Gastrocnemius medialis (tissue), 4 donors: ENCODE measurements around the gene MERTK.
"Not testable (repeated sequence)": the region's sequence is repeated elsewhere in the genome, so short reads cannot be mapped to it uniquely, and the experiment has no call there.

Experiments used
- POLR2A ChIP-seq, 2 donors: fragments of 450-650 bp; IDR thresholded peaks; one replicate each; pipeline ENCODE4 v1.6.1; 2017; ENCODE audit warnings: antibody characterized with exemption in 2 of 2, mild to moderate bottlenecking in 2 of 2, moderate library complexity in 2 of 2
- TF ChIP-seq, protein P1 (sequence below), 5 experiments: fragments of 450-650 bp in 3 of 5; fragments of 200-600 bp in 2 of 5; sonication (generic) in 2 of 5; IDR thresholded peaks in 4 of 5; conservative IDR thresholded peaks in 1 of 5; 1 replicate in 4 of 5; 2 replicates in 1 of 5; pipeline ENCODE4 v1.5.1; 2016 to 2019; ENCODE audit warnings: antibody characterized with exemption in 5 of 5, mild to moderate bottlenecking in 3 of 5, moderate library complexity in 3 of 5

DNA sequence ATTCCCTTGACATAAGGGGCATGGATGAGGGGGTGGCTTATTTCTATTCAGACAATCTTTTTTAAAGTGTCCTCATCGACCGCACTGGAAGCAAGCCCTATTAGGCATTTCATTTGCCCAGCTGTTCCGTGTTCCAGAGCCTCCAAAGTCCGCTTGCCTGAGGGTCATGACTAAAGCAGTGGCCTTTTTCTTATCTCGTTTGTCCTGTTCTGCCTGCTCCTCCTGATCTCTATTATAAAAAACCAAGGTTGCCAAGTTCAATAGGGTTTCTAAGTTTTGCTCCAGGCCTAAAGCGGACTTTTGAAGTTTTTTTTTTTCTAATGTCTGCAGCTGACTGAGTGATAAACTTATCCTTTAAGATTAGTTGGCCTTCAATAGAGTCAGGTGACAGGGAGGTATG, 143.1 kb downstream of the MERTK start:
- TF ChIP-seq, protein P1, sequence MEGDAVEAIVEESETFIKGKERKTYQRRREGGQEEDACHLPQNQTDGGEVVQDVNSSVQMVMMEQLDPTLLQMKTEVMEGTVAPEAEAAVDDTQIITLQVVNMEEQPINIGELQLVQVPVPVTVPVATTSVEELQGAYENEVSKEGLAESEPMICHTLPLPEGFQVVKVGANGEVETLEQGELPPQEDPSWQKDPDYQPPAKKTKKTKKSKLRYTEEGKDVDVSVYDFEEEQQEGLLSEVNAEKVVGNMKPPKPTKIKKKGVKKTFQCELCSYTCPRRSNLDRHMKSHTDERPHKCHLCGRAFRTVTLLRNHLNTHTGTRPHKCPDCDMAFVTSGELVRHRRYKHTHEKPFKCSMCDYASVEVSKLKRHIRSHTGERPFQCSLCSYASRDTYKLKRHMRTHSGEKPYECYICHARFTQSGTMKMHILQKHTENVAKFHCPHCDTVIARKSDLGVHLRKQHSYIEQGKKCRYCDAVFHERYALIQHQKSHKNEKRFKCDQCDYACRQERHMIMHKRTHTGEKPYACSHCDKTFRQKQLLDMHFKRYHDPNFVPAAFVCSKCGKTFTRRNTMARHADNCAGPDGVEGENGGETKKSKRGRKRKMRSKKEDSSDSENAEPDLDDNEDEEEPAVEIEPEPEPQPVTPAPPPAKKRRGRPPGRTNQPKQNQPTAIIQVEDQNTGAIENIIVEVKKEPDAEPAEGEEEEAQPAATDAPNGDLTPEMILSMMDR (IDR thresholded peaks at IDR 0.05 in 4 of 5, conservative IDR thresholded peaks at IDR 0.05 in 1 of 5): not testable (repeated sequence)
- TF ChIP-seq POLR2A (IDR thresholded peaks at IDR 0.05): not testable (repeated sequence)
